ENCODE measurements around the gene BLOC1S6.

- TF ChIP-seq MLX (CRISPR knock-in tag; IDR thresholded peaks at IDR 0.05) = no peak
- TF ChIP-seq MAX (CRISPR knock-in tag; IDR thresholded peaks at IDR 0.05) = no peak
- TF ChIP-seq ZNF121 (CRISPR knock-in tag; IDR thresholded peaks at IDR 0.05) = no peak
- no peak for TF ChIP-seq CTCF (IDR thresholded peaks at IDR 0.05)
- TF ChIP-seq E2F1 (CRISPR knock-in tag; IDR thresholded peaks at IDR 0.05) = no peak
- no peak for TF ChIP-seq FOXP1 (CRISPR knock-in tag; IDR thresholded peaks at IDR 0.05; ENCODE audit: borderline replicate concordance)
- no peak for TF ChIP-seq ZBTB21 (CRISPR knock-in tag; IDR thresholded peaks at IDR 0.05; ENCODE audit: borderline replicate concordance)
- no peak for TF ChIP-seq RELA (CRISPR knock-in tag; IDR thresholded peaks at IDR 0.05; ENCODE audit: borderline replicate concordance)
- no peak for TF ChIP-seq ZNF263 (CRISPR knock-in tag; IDR thresholded peaks at IDR 0.05; ENCODE audit: low read depth)
- no peak for TF ChIP-seq CREB1 (CRISPR knock-in tag; IDR thresholded peaks at IDR 0.05)
- no peak for TF ChIP-seq SMAD3 (CRISPR knock-in tag; IDR thresholded peaks at IDR 0.05; ENCODE audit: borderline replicate concordance)
- no peak for TF ChIP-seq JUN (CRISPR knock-in tag; IDR thresholded peaks at IDR 0.05)
- no peak for TF ChIP-seq ATF6 (CRISPR knock-in tag; IDR thresholded peaks at IDR 0.05)
These were observed 50.4 kb downstream of the BLOC1S6 start for GRCh38 chr15:45637552-45638033.

All from WTC11 (cell line).